HCT116 (cell line): Measurements from ENCODE around the gene STPG2. TPM values are rescaled to one million over a fixed set of nuclear protein-coding genes. Genes with fewer than 3 reads are reported as not detected.

Source experiments
- ATAC-seq: fragments of 200-7000 bp; cut with Tn5 transposase; 2 replicates; pipeline ENCODE4 v1.9.1; 2020; ENCODE audit warnings: mild to moderate bottlenecking, moderate library complexity
- BruUV-seq: library from RNA; stranded (reverse); fragments of 400-500 nt; replicated peaks from 2 replicates; lab custom pipeline; 2021; lab: Mats Ljungman, UMichigan
- CTCF ChIA-PET: fragments of 300-600 bp; sonication (Branson Sonifier 250); formaldehyde crosslinking; loops from one replicate; lab custom pipeline; 2021; ENCODE audit warnings: antibody characterized with exemption; lab: Charles Lee
- POLR2A ChIA-PET: fragments of 300-600, 350-600 bp; sonication (Branson Sonifier 250); formaldehyde crosslinking; loops from one replicate; lab custom pipeline; 2021; ENCODE audit warnings: antibody characterized with exemption; lab: Charles Lee
- RAD21 ChIA-PET, 2 experiments: fragments of 300-600 bp; sonication (Branson Sonifier 250); formaldehyde crosslinking; loops; one replicate each; lab custom pipeline; 2023; ENCODE audit warnings: low total read pairs in 2 of 2; ENCODE audit not compliant: uncharacterized antibody in 2 of 2, unreplicated experiment in 2 of 2, low non-redundant PET in 1 of 2; lab: Charles Lee
- DNase-seq: peaks from one replicate; pipeline ENCODE4 v3.0.0-alpha.2; 2010; ENCODE audit warnings: low read depth, low spot score
- H2AFZ ChIP-seq: fragments of 200-600 bp; shearing (Covaris generic), sonication (generic); 2 replicates; pipeline ENCODE4 v1.6.1; 2017; ENCODE audit warnings: low read depth, mixed run types, mixed read lengths, antibody characterized with exemption, low read length; ENCODE audit not compliant: poor library complexity, severe bottlenecking
- H3K27ac ChIP-seq: 2 replicates; pipeline ENCODE4 v1.5.1; 2012; ENCODE audit warnings: low read depth, low read length
- H3K27me3 ChIP-seq: fragments of 200-600 bp; sonication (generic); 2 replicates; pipeline ENCODE4 v1.6.1; 2016; ENCODE audit warnings: mixed run types, low read length, mixed read lengths; ENCODE audit not compliant: insufficient read depth
- H3K36me3 ChIP-seq, 2 experiments: fragments of 200-500 bp in 1 of 2; fragments of 200-600 bp in 1 of 2; sonication (Bioruptor generic) in 1 of 2; sonication (generic) in 1 of 2; 2 replicates each; pipeline versions ENCODE4 v1.5.1 to v1.6.1; 2014 to 2016; ENCODE audit warnings: low read length in 2 of 2, inconsistent platforms in 1 of 2, mixed read lengths in 1 of 2, mixed run types in 1 of 2; ENCODE audit not compliant: insufficient read depth in 2 of 2, control insufficient read depth in 1 of 2
- H3K4me1 ChIP-seq, 2 experiments: fragments of 200-600 bp in 1 of 2; sonication (generic) in 1 of 2; 2 replicates each; pipeline versions ENCODE4 v1.5.1 to v1.6.1; 2012 to 2017; ENCODE audit warnings: low read length in 2 of 2, inconsistent platforms in 1 of 2, mild to moderate bottlenecking in 1 of 2, mixed read lengths in 1 of 2, mixed run types in 1 of 2, moderate library complexity in 1 of 2; ENCODE audit not compliant: insufficient read depth in 2 of 2, control insufficient read depth in 1 of 2
- H3K4me2 ChIP-seq: fragments of 200-600 bp; sonication (generic); 2 replicates; pipeline ENCODE4 v1.6.1; 2017; ENCODE audit warnings: mixed run types, low read length, mixed read lengths
- H3K4me3 ChIP-seq, 2 experiments: fragments of 200-600 bp in 1 of 2; sonication (generic) in 1 of 2; replicated peaks in 1 of 2; 2 replicates each; pipeline ENCODE4 v1.5.1; 2011 to 2016; ENCODE audit warnings: low read length in 2 of 2, control low read depth in 1 of 2, low read depth in 1 of 2, mild to moderate bottlenecking in 1 of 2, mixed read lengths in 1 of 2, mixed run types in 1 of 2
- H3K79me2 ChIP-seq: fragments of 200-600 bp; sonication (generic); 2 replicates; pipeline ENCODE4 v1.6.1; 2017; ENCODE audit warnings: mild to moderate bottlenecking, mixed run types, low read length, moderate library complexity, mixed read lengths; ENCODE audit not compliant: insufficient read depth
- H3K9ac ChIP-seq: fragments of 200-600 bp; sonication (generic); 2 replicates; pipeline ENCODE4 v1.6.1; 2016; ENCODE audit warnings: low read length, mixed read lengths
- H3K9me2 ChIP-seq: fragments of 200-600 bp; sonication (generic), shearing (Covaris generic); 2 replicates; pipeline ENCODE4 v1.6.1; 2017; ENCODE audit warnings: mixed run types, mild to moderate bottlenecking, moderate library complexity; ENCODE audit not compliant: insufficient read depth
- H3K9me3 ChIP-seq, 2 experiments: fragments of 200-500 bp in 1 of 2; fragments of 200-600 bp in 1 of 2; sonication (Bioruptor generic) in 1 of 2; sonication (generic) in 1 of 2; 2 replicates each; pipeline ENCODE4 v1.6.1; 2014 to 2017; ENCODE audit warnings: low read length in 2 of 2, mixed read lengths in 2 of 2, inconsistent platforms in 1 of 2, low read depth in 1 of 2, mild to moderate bottlenecking in 1 of 2, mixed run types in 1 of 2, moderate library complexity in 1 of 2; ENCODE audit not compliant: control insufficient read depth in 1 of 2, insufficient read depth in 1 of 2
- H4K20me1 ChIP-seq: fragments of 200-600 bp; sonication (generic), shearing (Covaris generic); 2 replicates; pipeline ENCODE4 v1.6.1; 2017; ENCODE audit warnings: mixed run types, mild to moderate bottlenecking, moderate library complexity; ENCODE audit not compliant: insufficient read depth
- CBX3 ChIP-seq: IDR thresholded peaks from 2 replicates; pipeline ENCODE4 v1.6.1; 2012; ENCODE audit warnings: low read depth
- CEBPB ChIP-seq: IDR thresholded peaks from 2 replicates; pipeline ENCODE4 v1.6.1; 2012; ENCODE audit warnings: low read depth
- ELF1 ChIP-seq: IDR thresholded peaks from 2 replicates; pipeline ENCODE4 v1.6.1; 2012; ENCODE audit warnings: low read depth, borderline replicate concordance
- FOSL1 ChIP-seq: IDR thresholded peaks from 2 replicates; pipeline ENCODE4 v1.6.1; 2012; ENCODE audit warnings: low read depth
- POLR2A ChIP-seq: IDR thresholded peaks from 2 replicates; pipeline ENCODE4 v1.7.0; 2011; ENCODE audit warnings: borderline replicate concordance; ENCODE audit not compliant: insufficient read depth, insufficient read length; ENCODE audit errors: extremely low read depth
- POLR2AphosphoS5 ChIP-seq: IDR thresholded peaks from 2 replicates; pipeline ENCODE4 v1.6.1; 2011; ENCODE audit warnings: mild to moderate bottlenecking, low read depth, low read length, moderate library complexity
- RAD21 ChIP-seq: IDR thresholded peaks from 2 replicates; pipeline ENCODE4 v1.6.1; 2012; ENCODE audit warnings: low read depth, mild to moderate bottlenecking
- SP1 ChIP-seq: IDR thresholded peaks from 2 replicates; pipeline ENCODE4 v1.6.1; 2012; ENCODE audit warnings: low read depth
- SRF ChIP-seq: IDR thresholded peaks from 2 replicates; pipeline ENCODE4 v1.6.1; 2012; ENCODE audit warnings: low read depth
- ZBTB33 ChIP-seq: IDR thresholded peaks from 2 replicates; pipeline ENCODE4 v1.6.1; 2011; ENCODE audit warnings: mild to moderate bottlenecking, low read length, moderate library complexity; ENCODE audit not compliant: insufficient replicate concordance; ENCODE audit errors: extremely low read depth
- ZFX ChIP-seq: fragments of 450-650 bp; IDR thresholded peaks from 2 replicates; pipeline ENCODE4 v1.6.1; 2017
- ZNF274 ChIP-seq: fragments of 200-500 bp; sonication (Bioruptor generic); IDR thresholded peaks from 2 replicates; pipeline ENCODE4 v1.6.1; 2014; ENCODE audit warnings: mild to moderate bottlenecking, low read depth, low read length, inconsistent platforms
- intact Hi-C: fragments of 100-400 bp; cut with micrococcal nuclease; formaldehyde crosslinking; loops from 2 replicates; pipeline ENCODE4 v1.10.0; 2022
- total RNA-seq: library from RNA; stranded (reverse); gene quantifications from one replicate; pipeline ENCODE4 v1.2.1, GENCODE V29; 2021; ENCODE audit not compliant: unreplicated experiment
- TF ChIP-seq, protein P1 (sequence below): IDR thresholded peaks from 2 replicates; pipeline ENCODE4 v1.6.1; 2012; ENCODE audit warnings: low read depth

Gene STPG2
- total RNA-seq, 1 experiment from 2014 or later: not detected

GRCh38 chr4:97998203-97998602, 145.1 kb downstream of the STPG2 start:
- H3K27me3 ChIP-seq: no peaks in the 10 kb centered on the region
- H3K4me3 ChIP-seq: no peak overlapping the region
- CTCF ChIA-PET: no interaction called here
- H3K9me3 ChIP-seq: no peaks in the 10 kb centered on the region
- no peak for DNase-seq
- H3K9ac ChIP-seq: no peak overlapping the region
- no TSS peak for BruUV-seq
- TF ChIP-seq SRF (no peak), POLR2AphosphoS5 (no peak), ELF1 (no peak), ZNF274 (no peak), CBX3 (no peak), CEBPB (no peak), RAD21 (no peak), SP1 (no peak), FOSL1 (no peak), POLR2A (no peak), ZFX (no peak), ZBTB33 (no peak)
- TF ChIP-seq, protein P1, sequence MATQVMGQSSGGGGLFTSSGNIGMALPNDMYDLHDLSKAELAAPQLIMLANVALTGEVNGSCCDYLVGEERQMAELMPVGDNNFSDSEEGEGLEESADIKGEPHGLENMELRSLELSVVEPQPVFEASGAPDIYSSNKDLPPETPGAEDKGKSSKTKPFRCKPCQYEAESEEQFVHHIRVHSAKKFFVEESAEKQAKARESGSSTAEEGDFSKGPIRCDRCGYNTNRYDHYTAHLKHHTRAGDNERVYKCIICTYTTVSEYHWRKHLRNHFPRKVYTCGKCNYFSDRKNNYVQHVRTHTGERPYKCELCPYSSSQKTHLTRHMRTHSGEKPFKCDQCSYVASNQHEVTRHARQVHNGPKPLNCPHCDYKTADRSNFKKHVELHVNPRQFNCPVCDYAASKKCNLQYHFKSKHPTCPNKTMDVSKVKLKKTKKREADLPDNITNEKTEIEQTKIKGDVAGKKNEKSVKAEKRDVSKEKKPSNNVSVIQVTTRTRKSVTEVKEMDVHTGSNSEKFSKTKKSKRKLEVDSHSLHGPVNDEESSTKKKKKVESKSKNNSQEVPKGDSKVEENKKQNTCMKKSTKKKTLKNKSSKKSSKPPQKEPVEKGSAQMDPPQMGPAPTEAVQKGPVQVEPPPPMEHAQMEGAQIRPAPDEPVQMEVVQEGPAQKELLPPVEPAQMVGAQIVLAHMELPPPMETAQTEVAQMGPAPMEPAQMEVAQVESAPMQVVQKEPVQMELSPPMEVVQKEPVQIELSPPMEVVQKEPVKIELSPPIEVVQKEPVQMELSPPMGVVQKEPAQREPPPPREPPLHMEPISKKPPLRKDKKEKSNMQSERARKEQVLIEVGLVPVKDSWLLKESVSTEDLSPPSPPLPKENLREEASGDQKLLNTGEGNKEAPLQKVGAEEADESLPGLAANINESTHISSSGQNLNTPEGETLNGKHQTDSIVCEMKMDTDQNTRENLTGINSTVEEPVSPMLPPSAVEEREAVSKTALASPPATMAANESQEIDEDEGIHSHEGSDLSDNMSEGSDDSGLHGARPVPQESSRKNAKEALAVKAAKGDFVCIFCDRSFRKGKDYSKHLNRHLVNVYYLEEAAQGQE: no peak
- TF ChIP-seq, all 23 proteins: peak for 0
- Histone ChIP-seq H2AFZ (no peak overlapping the region), H4K20me1 (no peaks in the 10 kb centered on the region), H3K27ac (no peak overlapping the region), H3K4me1 (no peaks in the 10 kb centered on the region), H3K9me2 (no peaks in the 10 kb centered on the region), H3K79me2 (no peaks in the 10 kb centered on the region), H3K4me2 (no peak overlapping the region), H3K36me3 (no peaks in the 10 kb centered on the region)
- ATAC-seq: no peak
- ChIA-PET RAD21 (no interaction called here), POLR2A (no interaction called here)
- intact Hi-C loops: no loop called here
